H1 (cell line): Measurements from ENCODE around the gene NF1. TPM values are rescaled to one million over a fixed set of nuclear protein-coding genes. Genes with fewer than 3 reads are reported as not detected.

Source experiments
- ASH2L ChIP-seq: fragments of 200-600, 300-600 bp; sonication (generic); IDR thresholded peaks from one replicate; pipeline ENCODE4 v1.7.1; 2017; ENCODE audit warnings: low read length
- KDM4A ChIP-seq: IDR thresholded peaks from one replicate; pipeline ENCODE4 v1.7.1; 2012; ENCODE audit warnings: low read depth, mild to moderate bottlenecking, moderate library complexity, low read length, inconsistent platforms; ENCODE audit not compliant: severe bottlenecking
- KDM5A ChIP-seq: fragments of 200-600 bp; IDR thresholded peaks from 2 replicates; pipeline ENCODE4 v1.7.1; 2012; ENCODE audit warnings: mild to moderate bottlenecking, low read length, inconsistent platforms, mixed read lengths
- ZNF274 ChIP-seq: IDR thresholded peaks from 2 replicates; pipeline ENCODE4 v1.7.0; 2012; ENCODE audit warnings: low read length, borderline replicate concordance; ENCODE audit errors: extremely low read depth
- polyA plus RNA-seq, 7 experiments: library from polyadenylated mRNA; depleted of rRNA in 3 of 7; stranded (reverse) in 5 of 7; unstranded in 2 of 7; fragments of >200 nt in 5 of 7; fragments of 200-250 nt in 2 of 7; gene quantifications; 1 replicate in 5 of 7; 2 replicates in 1 of 7; 4 replicates in 1 of 7; pipeline versions ENCODE4 v1.2.1 to v1.2.3, GENCODE V29; 2011 to 2013; ENCODE audit warnings: missing spikeins in 2 of 7, mixed read lengths in 2 of 7
- total RNA-seq: library from RNA; stranded (reverse); fragmentation: NEBNext Ultra II Directional; extraction: Animal tissue kit (Norgen Biotek cat#: 25700); gene quantifications from 2 replicates; pipeline ENCODE4 v1.2.1, GENCODE V29; 2021
- TF ChIP-seq, protein P1 (sequence below), 3 experiments: IDR thresholded peaks; 1 replicate in 2 of 3; 2 replicates in 1 of 3; pipeline versions ENCODE4 v1.5.1 to v1.6.1; 2011; ENCODE audit warnings: low read length in 3 of 3, mild to moderate bottlenecking in 3 of 3, inconsistent platforms in 2 of 3, low read depth in 1 of 3, moderate library complexity in 1 of 3; ENCODE audit not compliant: insufficient read depth in 1 of 3; ENCODE audit errors: control extremely low read depth in 1 of 3

The NF1 gene
- total and polyA plus RNA-seq, 2 of the 8 experiments (the other 6 are each of a cell fraction or from before 2014, with no cell fraction given) = 19.3 to 29.6 TPM

DNA sequence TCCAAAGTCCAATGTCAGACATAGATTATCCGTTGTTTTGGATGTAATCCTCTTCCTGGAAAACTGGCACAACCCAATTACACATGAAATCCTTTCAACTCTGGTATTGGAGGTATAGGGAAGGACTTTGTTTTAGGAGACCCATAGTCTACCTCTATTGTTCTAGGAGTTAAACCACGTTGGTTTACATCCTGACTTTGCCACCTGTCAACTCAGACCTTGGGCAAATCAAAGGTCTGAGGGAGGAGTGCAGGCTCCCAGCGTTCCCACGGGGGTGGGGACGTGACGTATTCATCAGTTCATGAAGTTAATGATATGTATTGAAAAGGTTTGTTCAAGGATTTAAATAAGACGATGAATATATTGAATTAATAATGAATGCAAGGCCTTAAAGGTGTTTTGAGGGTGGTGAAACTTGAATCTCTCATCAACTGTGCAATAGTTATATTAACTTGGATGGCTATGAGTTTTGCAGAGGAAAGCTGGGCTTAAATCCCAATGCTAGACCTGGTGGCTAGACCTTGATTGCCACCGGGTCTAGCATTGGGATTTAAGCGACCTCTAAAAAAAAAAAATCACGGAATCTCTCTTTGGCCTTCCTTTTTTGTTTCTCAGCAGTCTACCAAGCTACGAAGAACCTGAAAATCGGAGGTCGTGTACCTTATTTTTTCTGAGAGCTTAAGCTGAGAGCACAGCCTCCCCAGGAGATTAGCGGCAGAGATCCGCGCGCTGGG is 744 bp upstream of the NF1 start (continued):
- TF ChIP-seq, protein P1, sequence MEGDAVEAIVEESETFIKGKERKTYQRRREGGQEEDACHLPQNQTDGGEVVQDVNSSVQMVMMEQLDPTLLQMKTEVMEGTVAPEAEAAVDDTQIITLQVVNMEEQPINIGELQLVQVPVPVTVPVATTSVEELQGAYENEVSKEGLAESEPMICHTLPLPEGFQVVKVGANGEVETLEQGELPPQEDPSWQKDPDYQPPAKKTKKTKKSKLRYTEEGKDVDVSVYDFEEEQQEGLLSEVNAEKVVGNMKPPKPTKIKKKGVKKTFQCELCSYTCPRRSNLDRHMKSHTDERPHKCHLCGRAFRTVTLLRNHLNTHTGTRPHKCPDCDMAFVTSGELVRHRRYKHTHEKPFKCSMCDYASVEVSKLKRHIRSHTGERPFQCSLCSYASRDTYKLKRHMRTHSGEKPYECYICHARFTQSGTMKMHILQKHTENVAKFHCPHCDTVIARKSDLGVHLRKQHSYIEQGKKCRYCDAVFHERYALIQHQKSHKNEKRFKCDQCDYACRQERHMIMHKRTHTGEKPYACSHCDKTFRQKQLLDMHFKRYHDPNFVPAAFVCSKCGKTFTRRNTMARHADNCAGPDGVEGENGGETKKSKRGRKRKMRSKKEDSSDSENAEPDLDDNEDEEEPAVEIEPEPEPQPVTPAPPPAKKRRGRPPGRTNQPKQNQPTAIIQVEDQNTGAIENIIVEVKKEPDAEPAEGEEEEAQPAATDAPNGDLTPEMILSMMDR (IDR thresholded peaks at IDR 0.05; ENCODE audit: control extremely low read depth in 1 of 3, insufficient read depth in 1 of 3, low read depth in 1 of 3, low read length in 3 of 3) = no peak
- TF ChIP-seq ASH2L = no peak
- TF ChIP-seq ZNF274 = no peak
- TF ChIP-seq KDM5A = no peak
- no peak for TF ChIP-seq KDM4A
